Right atrium auricular region (tissue), 2 donors: ENCODE results near the gene IGF2. TPM values are rescaled to one million over a fixed set of nuclear protein-coding genes. Genes with fewer than 3 reads are reported as not detected.

Experiments
- DNase-seq: peaks from one replicate; pipeline ENCODE4 v3.0.0-alpha.2; 2019; ENCODE audit warnings: low spot score
- H3K27ac ChIP-seq, 2 donors: fragments of 200-600 bp; sonication (generic); 1 replicate in 1 of 2; 2 replicates in 1 of 2; pipeline ENCODE4 v1.5.1; 2016 to 2019
- H3K27me3 ChIP-seq, 2 donors: fragments of 200-600 bp; sonication (generic); one replicate each; pipeline versions ENCODE4 v1.5.1 to v1.6.0; 2017 to 2019
- H3K36me3 ChIP-seq: fragments of 200-600 bp; sonication (generic); one replicate; pipeline ENCODE4 v1.5.1; 2016
- H3K4me1 ChIP-seq, 2 donors: fragments of 200-600 bp; sonication (generic); one replicate each; pipeline versions ENCODE4 v1.5.1 to v1.6.0; 2017 to 2019
- H3K4me3 ChIP-seq, 2 donors: fragments of 200-600 bp; sonication (generic); 1 replicate in 1 of 2; 2 replicates in 1 of 2; pipeline ENCODE4 v1.5.1; 2017 to 2019; ENCODE audit warnings: mild to moderate bottlenecking in 1 of 2, moderate library complexity in 1 of 2
- H3K9me3 ChIP-seq, 2 donors: fragments of 200-600 bp; sonication (generic); one replicate each; pipeline ENCODE4 v1.5.1; 2019
- CTCF ChIP-seq, 2 donors: fragments of 200-600 bp; sonication (generic); IDR thresholded peaks; one replicate each; pipeline ENCODE4 v1.5.1; 2019; ENCODE audit warnings: antibody characterized with exemption in 2 of 2
- total RNA-seq, 2 donors: library from RNA; depleted of rRNA; stranded (reverse); fragments of >200 nt; gene quantifications; one replicate each; pipeline ENCODE4 v1.1.0, GENCODE V29; 2016

IGF2 gene
- total RNA-seq, 2 donors from 2014 or later, result 43.2 to 61.9 TPM

GRCh38 chr11:2118677-2119076, 20.5 kb downstream of the IGF2 start:
- peaks cover 0 to 12% of the 10 kb centered on the region in 2 donors for H3K9me3 ChIP-seq
- DNase-seq, result no peak
- no peak for TF ChIP-seq CTCF (IDR thresholded peaks at IDR 0.05)
- H3K27ac ChIP-seq, result no peak overlapping the region
- H3K4me3 ChIP-seq, result no peak overlapping the region
- H3K27me3 ChIP-seq, result no peaks in the 10 kb centered on the region
- H3K36me3 ChIP-seq, result no peaks in the 10 kb centered on the region
- no peaks in the 10 kb centered on the region for H3K4me1 ChIP-seq

- H3K27ac ChIP-seq, result no peak overlapping the region
- no peaks in the 10 kb centered on the region for H3K27me3 ChIP-seq
- no peak overlapping the region for H3K4me3 ChIP-seq
- no peak for DNase-seq
- peaks cover 0 to 12% of the 10 kb centered on the region in 2 donors for H3K9me3 ChIP-seq
- H3K4me1 ChIP-seq, result no peaks in the 10 kb centered on the region
- TF ChIP-seq CTCF (IDR thresholded peaks at IDR 0.05), result no peak
- H3K36me3 ChIP-seq, result no peaks in the 10 kb centered on the region
Observed at GRCh38 chr11:2116680-2117079, 22.5 kb downstream of the IGF2 start.

GRCh38 chr11:2115308-2115707, 23.9 kb downstream of the IGF2 start:
- H3K4me3 ChIP-seq, result no peak overlapping the region

GRCh38 chr11:2114430-2115241, 24.6 kb downstream of the IGF2 start:
- H3K4me1 ChIP-seq, result peaks cover 0 to 2% of the 10 kb centered on the region in 2 donors
- no peak for DNase-seq
- no peak for TF ChIP-seq CTCF (IDR thresholded peaks at IDR 0.05)
- H3K27ac ChIP-seq, result no peak overlapping the region
- no peak overlapping the region for H3K4me3 ChIP-seq
- no peaks in the 10 kb centered on the region for H3K27me3 ChIP-seq
- no peaks in the 10 kb centered on the region for H3K36me3 ChIP-seq
- peaks cover 0 to 12% of the 10 kb centered on the region in 2 donors for H3K9me3 ChIP-seq

More at GRCh38 chr11:2115308-2115707, 23.9 kb downstream of the IGF2 start:
- TF ChIP-seq CTCF (IDR thresholded peaks at IDR 0.05), result no peak
- Histone ChIP-seq H3K36me3 (no peaks in the 10 kb centered on the region), H3K4me1 (no peaks in the 10 kb centered on the region), H3K27ac (no peak overlapping the region), H3K27me3 (no peaks in the 10 kb centered on the region), H3K9me3 (peaks cover 0 to 12% of the 10 kb centered on the region in 2 donors)
- no peak for DNase-seq

GRCh38 chr11:2113776-2114175, 25.4 kb downstream of the IGF2 start:
- Histone ChIP-seq H3K27me3 (no peaks in the 10 kb centered on the region), H3K36me3 (no peaks in the 10 kb centered on the region), H3K4me3 (no peak overlapping the region), H3K9me3 (peaks cover 0 to 12% of the 10 kb centered on the region in 2 donors), H3K27ac (no peak overlapping the region), H3K4me1 (peaks cover 0 to 9% of the 10 kb centered on the region in 2 donors)
- DNase-seq, result no peak
- TF ChIP-seq CTCF (IDR thresholded peaks at IDR 0.05), result no peak
